NCI-H1092 (cell line): ENCODE measurements around the gene FZD1.
"Not testable (repeated sequence)": the region's sequence is repeated elsewhere in the genome, so short reads cannot be mapped to it uniquely, and the experiment has no call there.

Experiments
- DNase-seq: peaks from one replicate; lab custom pipeline; 2025; lab: John Stamatoyannopoulos, UW

The FZD1 gene

DNA sequence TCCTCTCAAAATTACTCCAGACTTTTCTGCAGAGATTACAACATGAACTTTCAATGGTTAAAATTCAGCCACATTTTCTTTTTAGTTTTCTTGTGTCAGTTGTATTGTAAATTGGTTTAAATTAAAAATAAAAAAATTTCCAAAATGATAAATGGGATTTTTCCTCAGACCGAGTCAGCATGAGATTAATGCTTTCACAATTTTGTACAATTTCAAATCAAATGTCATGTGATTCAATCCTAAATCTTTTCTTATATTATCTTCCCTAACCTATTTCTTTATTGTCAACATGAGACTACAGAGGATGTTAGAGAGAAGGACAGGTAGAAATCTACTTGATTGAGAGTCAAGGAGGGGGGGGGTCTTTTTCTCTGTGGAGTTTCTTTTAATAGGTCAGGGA is 33.7 kb downstream of the FZD1 start:
- DNase-seq: no peak

DNA sequence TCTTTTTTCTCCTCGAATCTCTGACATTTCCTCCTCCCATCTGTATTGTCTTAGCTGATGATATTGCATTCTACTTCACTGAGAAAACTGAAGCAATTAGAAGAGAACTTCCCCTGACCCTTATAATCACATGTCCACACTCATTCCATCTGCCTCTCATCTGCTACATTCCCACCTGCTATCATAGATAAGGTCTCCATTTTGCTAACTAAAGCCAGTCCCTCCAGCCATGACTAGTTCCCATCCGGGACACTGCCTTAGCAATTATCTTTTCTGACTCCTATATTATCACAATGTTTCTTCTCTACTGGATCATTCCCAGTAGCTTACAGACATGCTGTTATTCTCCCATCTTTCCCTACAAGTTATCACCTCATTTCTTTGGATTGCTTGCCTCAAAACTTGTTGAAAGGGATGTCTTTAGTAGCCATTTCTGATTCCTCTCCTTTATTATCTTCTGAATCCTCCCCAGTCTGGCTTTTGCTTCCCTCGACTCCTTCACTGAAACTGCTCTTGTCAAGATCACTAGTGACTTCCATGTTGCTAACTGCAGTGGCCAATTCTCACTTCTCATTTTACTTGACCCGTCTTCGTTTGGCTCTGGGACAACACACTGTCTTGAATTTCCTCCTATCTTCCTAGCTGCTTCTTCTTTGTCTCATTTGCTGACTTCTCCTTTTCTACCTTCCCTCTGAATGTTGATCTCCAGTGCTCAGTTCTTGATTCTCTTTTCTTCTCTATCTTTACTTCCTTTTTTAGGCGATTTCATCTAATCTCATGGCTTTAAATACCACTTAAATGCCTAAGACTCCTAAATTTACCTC is 35.9 kb downstream of the FZD1 start:
- no peak for DNase-seq

DNA sequence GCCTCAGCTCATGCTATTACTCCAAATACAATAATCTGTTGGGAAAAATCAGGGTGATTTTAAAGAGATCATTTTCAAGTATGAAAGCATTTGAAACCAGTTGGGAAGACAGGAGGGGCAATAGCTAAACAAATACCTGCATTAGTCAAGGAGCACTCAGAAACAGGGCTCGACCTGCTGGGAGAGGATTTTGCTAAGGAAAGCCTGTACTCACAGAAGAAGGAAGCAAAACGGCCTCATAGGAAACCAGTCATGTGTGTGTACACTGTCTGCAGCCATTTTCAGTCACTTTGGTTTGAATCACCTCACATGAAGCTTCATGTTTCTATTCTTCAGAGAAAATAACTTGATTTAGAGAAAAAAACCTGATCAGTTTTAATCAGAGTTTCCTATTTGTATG is 38.6 kb downstream of the FZD1 start:
- DNase-seq: no peak

DNA sequence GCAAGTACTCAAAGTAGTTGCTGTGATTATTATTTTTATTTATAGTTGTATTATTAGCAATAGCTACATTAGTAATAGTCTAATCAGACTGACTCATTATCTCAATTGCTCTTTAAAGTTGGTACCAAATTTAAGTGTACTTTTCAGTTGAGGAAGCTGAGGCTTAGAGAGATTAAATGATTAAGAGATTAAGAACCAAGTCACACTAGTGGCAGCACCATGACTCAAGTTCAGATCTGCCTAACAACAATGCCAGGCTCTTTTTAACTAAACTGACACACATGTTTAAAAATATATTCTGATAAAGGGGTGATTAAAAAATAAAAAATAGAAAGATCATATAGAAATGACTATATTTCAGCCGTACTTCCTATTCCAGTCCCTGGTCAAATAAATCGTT is 42.0 kb downstream of the FZD1 start:
- no peak for DNase-seq

DNA sequence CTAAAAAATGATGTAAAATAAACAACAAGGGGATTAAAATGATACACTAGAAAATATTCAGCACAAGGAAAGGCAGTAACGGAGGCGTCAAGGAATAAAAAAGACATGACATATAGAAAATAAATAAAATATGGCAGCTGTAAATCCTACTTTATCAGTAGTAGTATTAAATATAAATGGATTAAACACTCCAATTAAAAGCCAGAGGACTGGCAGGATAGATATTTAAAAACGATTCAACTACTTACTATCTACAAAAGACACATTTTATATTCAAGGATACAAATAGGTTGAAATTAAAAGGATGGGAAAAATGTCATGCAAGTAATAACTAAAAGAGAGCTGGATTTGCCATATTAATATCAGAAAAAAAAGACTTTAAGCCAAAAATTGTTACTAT is 43.2 kb downstream of the FZD1 start:
- no peak for DNase-seq

DNA sequence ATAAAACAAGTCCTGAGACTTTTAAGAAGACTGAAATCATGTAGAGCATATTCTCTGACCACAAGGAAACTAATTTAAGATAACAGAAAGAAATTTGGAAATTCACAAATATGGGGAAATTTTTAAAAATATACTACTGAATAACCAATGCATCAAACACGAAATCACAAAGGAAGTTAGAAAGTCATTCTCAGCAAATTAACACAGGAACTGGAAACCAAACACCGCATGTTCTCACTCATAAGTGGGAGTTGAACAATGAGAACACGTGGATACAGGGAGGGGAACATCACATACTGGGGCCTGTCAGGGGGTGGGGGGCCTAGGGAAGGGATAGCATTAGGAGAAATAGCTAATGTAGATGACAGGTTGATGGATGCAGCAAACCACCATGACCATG is 44.0 kb downstream of the FZD1 start:
- not testable (repeated sequence) for DNase-seq

DNA sequence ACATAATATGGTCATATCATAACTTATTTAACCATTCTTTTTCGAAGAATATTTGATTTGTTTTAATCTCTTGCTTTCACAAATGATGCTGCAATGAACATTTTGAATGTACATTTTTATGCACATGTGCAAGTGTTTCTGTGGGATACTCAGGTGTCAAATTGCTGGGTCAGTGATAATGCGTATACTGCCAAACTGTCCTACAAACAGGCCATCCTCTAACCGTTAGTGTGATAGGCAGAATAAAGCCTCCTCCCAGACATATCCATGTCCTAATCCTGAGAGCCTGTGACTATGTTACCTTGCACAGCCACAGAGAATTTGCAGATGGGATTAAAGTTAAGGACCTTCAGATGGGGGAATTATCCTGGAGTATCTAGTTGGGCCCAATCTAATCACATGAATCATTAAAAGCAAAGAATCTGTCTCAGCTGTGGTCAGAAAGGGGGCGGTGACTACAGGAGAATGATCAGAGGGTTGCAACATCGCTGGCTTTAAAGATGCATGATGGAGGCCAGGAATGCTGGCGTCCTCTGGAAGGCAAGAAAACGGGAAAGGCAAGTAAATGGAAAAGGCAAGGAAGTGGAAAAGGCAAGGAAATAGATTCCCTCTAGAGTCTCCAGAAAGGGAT is 46.7 kb downstream of the FZD1 start:
- no peak for DNase-seq

DNA sequence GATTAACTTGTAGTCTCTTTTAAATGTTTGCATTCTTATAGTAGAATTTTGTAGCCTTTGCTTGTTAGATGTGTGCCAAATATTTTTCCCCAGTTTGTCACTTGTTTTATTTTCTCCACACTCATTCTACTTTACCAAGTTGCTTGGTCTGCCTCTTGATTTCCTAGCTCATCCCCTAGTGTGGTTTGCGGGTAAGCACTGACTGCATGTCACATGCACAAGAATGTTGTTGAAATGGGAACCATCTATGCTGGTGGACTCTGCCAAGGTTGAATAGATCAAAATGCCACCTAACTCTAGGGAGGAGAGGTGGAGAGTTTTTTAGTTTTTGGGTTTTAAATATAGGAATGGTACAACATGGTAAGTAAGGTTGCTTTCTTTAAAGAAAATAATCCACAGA is 47.6 kb downstream of the FZD1 start:
- no peak for DNase-seq

DNA sequence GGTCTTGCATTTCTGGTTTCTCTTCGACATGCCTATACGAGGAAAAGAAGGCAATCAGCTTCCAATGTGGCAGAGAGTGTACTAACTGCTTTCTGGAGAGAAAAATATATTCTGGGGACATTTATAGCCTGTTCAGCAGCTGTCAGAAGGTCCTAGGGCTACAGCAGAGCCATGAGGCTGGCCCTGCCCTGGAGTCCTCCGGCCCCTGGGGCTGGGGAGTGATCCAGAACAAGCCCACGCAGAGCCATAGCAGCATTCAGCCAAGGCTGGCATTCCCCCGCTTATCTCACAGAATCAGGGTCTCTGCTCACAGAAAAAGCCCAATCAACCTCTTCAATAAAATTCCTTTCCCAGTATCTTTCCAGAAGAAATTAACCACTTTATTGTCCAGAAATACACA is 48.9 kb downstream of the FZD1 start:
- DNase-seq: no peak

DNA sequence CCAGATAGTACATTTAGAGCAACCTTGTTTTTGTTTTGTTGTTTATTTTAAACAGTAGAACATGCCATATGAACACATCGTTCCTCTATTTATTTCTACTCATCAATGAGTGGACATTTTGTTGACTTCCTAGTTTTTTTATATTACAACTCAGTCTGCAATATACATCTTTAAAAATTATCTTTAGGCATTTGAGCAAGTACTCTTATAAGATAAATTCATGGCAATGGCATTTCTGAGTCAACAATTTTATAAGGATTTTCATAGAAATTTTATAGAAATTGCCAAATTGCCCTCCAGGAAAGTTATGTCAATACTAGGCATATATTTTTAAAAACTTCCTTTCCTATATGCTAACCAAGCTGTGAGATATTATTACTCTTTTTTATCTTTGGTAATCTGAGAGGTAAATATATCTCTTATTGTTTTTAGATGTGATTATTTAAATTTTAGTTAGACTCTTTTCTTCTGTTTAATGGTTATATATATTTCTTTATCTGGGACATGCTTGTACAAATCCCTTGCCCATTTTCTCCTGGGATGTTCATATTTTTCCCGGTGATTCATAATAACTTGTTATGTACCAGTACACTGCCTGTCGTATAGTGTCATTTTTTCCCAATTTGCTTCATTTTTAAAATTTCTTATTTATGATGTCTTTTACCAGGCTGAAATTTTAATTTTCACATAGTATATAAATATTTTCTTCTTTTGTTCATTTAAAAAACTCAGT is 50.5 kb downstream of the FZD1 start:
- no peak for DNase-seq

DNA sequence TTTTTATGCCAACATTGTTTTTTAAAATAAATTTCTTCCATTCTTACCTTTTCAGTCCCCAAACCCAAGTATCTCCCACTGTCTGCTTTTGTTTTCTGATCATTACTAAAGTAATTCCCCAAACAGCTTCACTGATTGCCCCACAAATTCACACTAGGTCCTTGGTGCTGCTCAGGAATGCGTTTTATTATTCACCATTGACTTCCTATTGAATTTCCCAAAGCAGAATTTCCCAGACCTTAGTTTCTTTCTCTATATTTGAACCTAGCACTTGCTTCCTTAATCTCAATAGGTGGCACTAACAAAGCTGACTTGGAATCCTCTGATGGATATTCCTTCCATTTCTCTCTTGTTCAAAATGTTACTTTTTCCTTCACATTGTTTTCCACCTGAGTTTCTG is 52.2 kb downstream of the FZD1 start:
- no peak for DNase-seq

DNA sequence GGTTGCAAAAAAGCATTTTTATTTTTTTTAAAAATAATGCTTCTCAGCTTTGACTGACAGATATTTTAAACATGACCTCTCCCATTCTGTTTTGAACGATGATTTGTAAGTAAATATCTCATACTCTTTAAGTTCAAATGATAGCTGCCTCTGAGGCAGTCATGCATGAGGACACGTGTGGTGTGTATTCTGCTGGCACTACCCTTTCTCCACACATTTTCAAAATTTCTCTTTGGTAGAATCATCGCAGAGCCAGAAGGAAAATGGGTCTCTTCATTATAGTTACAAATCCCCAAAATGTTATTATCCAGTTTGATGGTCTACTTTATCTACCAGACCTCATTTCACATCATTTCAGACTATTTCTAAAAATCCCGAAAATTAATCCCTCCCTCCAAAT is 55.1 kb downstream of the FZD1 start:
- DNase-seq: no peak

DNA sequence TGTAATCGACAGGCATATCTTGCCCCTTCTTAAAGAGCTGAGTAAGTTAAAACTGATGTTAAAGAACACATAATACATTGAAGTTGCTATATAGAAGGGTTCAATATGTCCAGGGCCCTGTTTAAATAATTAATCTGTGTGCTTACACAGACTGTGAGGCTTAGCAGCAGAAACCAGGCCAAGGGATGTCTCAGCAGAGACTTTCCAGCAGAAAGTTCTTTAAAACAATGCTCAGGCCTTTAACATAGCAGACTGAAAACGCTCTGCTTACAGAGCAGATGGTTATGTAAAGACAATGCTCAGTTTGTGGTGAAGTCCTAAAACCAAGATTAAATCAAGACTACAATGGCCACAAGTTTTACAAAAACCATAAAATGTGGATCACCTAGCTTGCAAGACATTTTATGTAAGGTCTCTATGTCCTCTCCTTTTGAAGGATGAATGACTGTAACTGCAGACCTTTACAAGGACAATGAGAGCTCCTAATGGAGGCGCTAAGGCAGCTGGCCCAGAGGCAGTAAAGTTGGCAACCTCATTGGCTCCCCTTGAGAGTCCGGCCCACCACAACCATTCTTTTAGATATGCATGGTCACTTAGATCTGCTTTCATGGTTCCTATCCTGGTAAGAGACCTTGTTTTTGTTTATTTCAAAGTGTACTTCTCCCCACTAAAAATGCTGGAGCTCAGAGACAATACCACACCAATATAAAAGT is 56.3 kb downstream of the FZD1 start:
- no peak for DNase-seq
